C4-2B (cell line): ENCODE data around the gene LTBR.

ENCODE experiments used
- CTCF ChIP-seq: fragments of 450-650 bp; conservative IDR thresholded peaks from 2 replicates; pipeline ENCODE4 v1.5.1; 2017; ENCODE audit warnings: mild to moderate bottlenecking
- ZFX ChIP-seq: fragments of 450-650 bp; IDR thresholded peaks from 2 replicates; pipeline ENCODE4 v1.6.1; 2017

- TF ChIP-seq CTCF = no peak
- TF ChIP-seq ZFX = no peak
These were observed 50.5 kb downstream of the LTBR start for GRCh38 chr12:6434205-6435140.
